H7 (cell line): ENCODE measurements around the gene TMED1. TPM values are rescaled to one million over a fixed set of nuclear protein-coding genes. Genes with fewer than 3 reads are reported as not detected.
A peak's percentile ranks its signal among the peaks of the same experiment; 100 is the strongest.
"Not testable (repeated sequence)": the region's sequence is repeated elsewhere in the genome, so short reads cannot be mapped to it uniquely, and the experiment has no call there.

Experiments
- DNase-seq: peaks from one replicate; pipeline ENCODE4 v3.0.0; 2012
- H3K27me3 ChIP-seq: 2 replicates; pipeline ENCODE4 v1.6.0; 2011; ENCODE audit warnings: mild to moderate bottlenecking, low read length; ENCODE audit not compliant: control insufficient read depth, insufficient read depth
- H3K36me3 ChIP-seq: replicated peaks from 2 replicates; pipeline ENCODE4 v1.5.1; 2011; ENCODE audit warnings: low read length; ENCODE audit not compliant: control insufficient read depth, insufficient read depth
- H3K4me3 ChIP-seq: 2 replicates; pipeline ENCODE4 v1.5.1; 2011; ENCODE audit warnings: low read depth, mild to moderate bottlenecking, control low read depth, low read length, moderate library complexity; ENCODE audit not compliant: insufficient read depth
- total RNA-seq: library from RNA; depleted of rRNA; stranded (reverse); fragments of >200 nt; shearing (Covaris generic); gene quantifications from 2 replicates; pipeline ENCODE4 v1.2.3, GENCODE V29; 2014

The TMED1 gene
- total RNA-seq, 1 experiment from 2014 or later: 49.5 TPM

- Histone ChIP-seq H3K27me3 (no peaks in the 10 kb centered on the region), H3K4me3 (peak overlapping the region; percentile 34), H3K36me3 (no peaks in the 10 kb centered on the region)
- DNase-seq: no peak
These were observed 34.5 kb upstream of the TMED1 start for GRCh38 chr19:10870501-10870954.

GRCh38 chr19:10869872-10870311 is 33.9 kb upstream of the TMED1 start:
- not testable (repeated sequence) for H3K4me3 ChIP-seq, DNase-seq

GRCh38 chr19:10868872-10869547 is 33.0 kb upstream of the TMED1 start:
- DNase-seq: no peak
- H3K27me3 ChIP-seq: no peaks in the 10 kb centered on the region
- H3K4me3 ChIP-seq: no peak overlapping the region
- no peaks in the 10 kb centered on the region for H3K36me3 ChIP-seq

More at GRCh38 chr19:10869872-10870311, 33.9 kb upstream of the TMED1 start:
- not testable (repeated sequence) for H3K27me3 ChIP-seq, H3K36me3 ChIP-seq

- Histone ChIP-seq H3K4me3 (no peak overlapping the region), H3K36me3 (no peaks in the 10 kb centered on the region), H3K27me3 (no peaks in the 10 kb centered on the region)
- no peak for DNase-seq
These were observed 30.5 kb upstream of the TMED1 start for GRCh38 chr19:10866495-10866894.

GRCh38 chr19:10864538-10864899 is 28.5 kb upstream of the TMED1 start:
- H3K36me3 ChIP-seq: no peaks in the 10 kb centered on the region
- H3K4me3 ChIP-seq: no peak overlapping the region
- DNase-seq: peak; percentile 94
- H3K27me3 ChIP-seq: no peaks in the 10 kb centered on the region

- no peak for DNase-seq
- H3K27me3 ChIP-seq: no peaks in the 10 kb centered on the region
These were observed 27.2 kb upstream of the TMED1 start for GRCh38 chr19:10863107-10863717.

GRCh38 chr19:10862561-10863106 is 26.6 kb upstream of the TMED1 start:
- no peaks in the 10 kb centered on the region for H3K27me3 ChIP-seq
- H3K36me3 ChIP-seq: no peaks in the 10 kb centered on the region
- no peak for DNase-seq
- no peak overlapping the region for H3K4me3 ChIP-seq

More at GRCh38 chr19:10863107-10863717, 27.2 kb upstream of the TMED1 start:
- Histone ChIP-seq H3K36me3 (no peaks in the 10 kb centered on the region), H3K4me3 (no peak overlapping the region)

- H3K27me3 ChIP-seq: no peaks in the 10 kb centered on the region
These were observed 25.2 kb upstream of the TMED1 start for GRCh38 chr19:10861103-10861651.

GRCh38 chr19:10858204-10858828 is 22.3 kb upstream of the TMED1 start:
- peak; percentile 84 for DNase-seq
- no peaks in the 10 kb centered on the region for H3K36me3 ChIP-seq
- H3K4me3 ChIP-seq: no peak overlapping the region
- no peaks in the 10 kb centered on the region for H3K27me3 ChIP-seq

More at GRCh38 chr19:10861103-10861651, 25.2 kb upstream of the TMED1 start:
- no peak overlapping the region for H3K4me3 ChIP-seq
- DNase-seq: peak; percentile 77
- no peaks in the 10 kb centered on the region for H3K36me3 ChIP-seq

- DNase-seq, H3K4me3 ChIP-seq, H3K36me3 ChIP-seq, H3K27me3 ChIP-seq: not testable (repeated sequence)
These were observed 20.9 kb upstream of the TMED1 start for GRCh38 chr19:10856899-10857298.

- Histone ChIP-seq H3K36me3 (no peaks in the 10 kb centered on the region), H3K27me3 (no peaks in the 10 kb centered on the region), H3K4me3 (no peak overlapping the region)
- peak; percentile 64 for DNase-seq
These were observed 20.0 kb upstream of the TMED1 start for GRCh38 chr19:10855879-10856522.

GRCh38 chr19:10854350-10855089 is 18.5 kb upstream of the TMED1 start:
- no peak for DNase-seq
- no peaks in the 10 kb centered on the region for H3K27me3 ChIP-seq
- no peaks in the 10 kb centered on the region for H3K36me3 ChIP-seq
- H3K4me3 ChIP-seq: no peak overlapping the region

- Histone ChIP-seq H3K4me3 (no peak overlapping the region), H3K27me3 (no peaks in the 10 kb centered on the region), H3K36me3 (no peaks in the 10 kb centered on the region)
- DNase-seq: no peak
These were observed 16.9 kb upstream of the TMED1 start for GRCh38 chr19:10852941-10853340.
